SHP77 treated with DMSO at 0.1 percent for 48 hours (cell line): Measurements from ENCODE around the gene COG4.

ENCODE experiments used
- DNase-seq: peaks from one replicate; lab custom pipeline; 2025; lab: John Stamatoyannopoulos, UW

COG4 gene

DNA sequence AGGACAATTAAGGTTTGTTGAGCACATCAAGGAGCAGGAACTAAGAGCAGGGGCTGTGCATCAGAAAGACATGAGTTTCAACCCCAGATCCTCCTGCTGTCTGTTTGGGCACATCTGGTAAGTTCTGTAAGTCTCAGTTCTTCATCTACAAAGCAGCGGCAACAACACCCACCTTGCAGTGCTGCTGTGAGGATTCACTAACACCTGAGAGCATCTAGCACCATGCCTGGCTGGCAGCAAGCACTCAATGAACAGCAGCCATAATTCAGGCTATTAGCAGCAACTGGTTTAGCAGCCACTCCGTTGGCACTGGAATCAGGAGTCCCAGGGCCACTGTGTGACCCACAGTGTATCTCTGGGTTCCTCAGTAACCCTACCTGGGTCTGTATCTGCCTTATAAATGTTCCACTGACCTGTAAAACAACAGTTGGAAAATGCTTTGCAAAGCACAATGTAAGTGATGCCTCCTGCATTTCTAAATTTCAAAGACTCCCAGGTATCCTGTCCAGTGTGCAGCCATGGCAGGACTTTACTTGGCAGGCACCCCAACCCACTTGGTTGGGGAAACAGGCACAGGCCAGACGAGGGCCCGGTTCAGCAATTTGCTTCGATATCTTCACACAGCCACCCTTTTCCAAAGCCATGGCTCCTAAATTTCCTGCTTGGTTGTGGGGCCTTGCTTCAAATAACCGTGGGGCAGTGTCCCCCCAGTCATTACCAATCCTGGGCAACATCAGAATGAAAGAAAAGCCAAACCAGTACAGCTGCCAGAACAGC is 88.7 kb downstream of the COG4 start:
- no peak for DNase-seq

DNA sequence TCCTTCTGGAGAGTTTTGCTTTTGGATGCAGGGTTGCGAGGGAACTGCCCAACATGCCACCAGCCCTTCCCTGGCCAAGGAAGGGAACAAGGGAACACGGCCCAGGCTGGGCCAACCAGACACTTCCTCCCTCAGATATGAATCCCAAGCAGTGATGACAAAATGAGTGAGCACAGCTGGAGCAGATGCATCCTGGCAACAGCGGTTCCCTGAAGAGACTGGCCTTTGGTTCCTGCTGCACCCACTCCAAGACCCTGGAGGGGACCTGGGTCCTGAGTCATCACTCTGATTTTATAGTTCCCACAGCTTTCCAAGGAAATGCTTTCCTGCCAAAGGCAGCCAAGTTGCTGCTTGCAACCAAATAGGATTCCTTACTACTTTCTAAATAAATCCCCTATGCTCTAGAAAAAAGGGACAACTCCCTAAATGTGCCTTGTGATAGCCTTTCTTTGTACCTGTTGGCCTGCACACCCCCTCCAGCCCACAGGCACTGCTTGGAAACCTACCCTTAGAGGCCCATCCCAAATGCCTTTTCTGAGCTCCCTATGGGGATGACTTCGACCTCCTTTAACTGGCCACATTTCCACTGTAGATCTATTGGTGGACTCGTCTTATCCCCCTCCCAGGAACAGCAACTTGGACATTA is 89.8 kb downstream of the COG4 start:
- no peak for DNase-seq

DNA sequence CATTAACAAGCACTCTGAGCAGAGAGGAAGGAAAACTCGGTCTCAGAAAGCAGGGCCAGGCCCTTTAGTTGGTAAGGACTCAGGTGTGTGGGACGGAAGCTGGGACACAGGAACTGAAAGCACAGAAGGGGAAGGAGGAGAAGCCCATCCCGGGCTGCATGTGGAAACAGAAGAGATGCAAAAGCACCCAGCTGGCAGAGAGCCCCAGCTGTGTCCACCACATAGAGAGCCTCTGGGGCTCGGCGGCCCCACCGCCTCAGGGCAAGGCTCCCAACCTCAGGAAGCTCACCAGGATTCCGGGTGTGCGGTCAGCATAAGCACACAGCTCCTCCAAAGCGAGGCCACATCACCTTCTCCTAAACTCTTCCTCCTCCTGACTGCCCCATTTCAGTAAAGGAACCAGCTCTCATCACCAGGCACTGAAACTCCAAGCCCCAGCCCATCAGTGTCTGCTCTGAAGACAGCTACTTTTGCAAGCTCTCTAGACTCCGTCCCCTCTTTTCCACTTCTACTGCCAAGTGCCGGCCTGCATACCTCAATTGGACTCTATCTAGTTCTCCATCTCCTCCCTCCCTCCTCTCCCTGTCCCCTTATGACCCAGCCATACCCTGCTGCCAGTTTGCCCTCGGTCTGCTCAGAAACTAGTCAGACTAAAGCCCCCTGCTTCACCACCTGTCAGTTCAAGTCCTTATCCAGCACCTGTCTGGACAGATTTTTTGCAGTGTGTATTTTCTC is 90.5 kb downstream of the COG4 start:
- DNase-seq: no peak

DNA sequence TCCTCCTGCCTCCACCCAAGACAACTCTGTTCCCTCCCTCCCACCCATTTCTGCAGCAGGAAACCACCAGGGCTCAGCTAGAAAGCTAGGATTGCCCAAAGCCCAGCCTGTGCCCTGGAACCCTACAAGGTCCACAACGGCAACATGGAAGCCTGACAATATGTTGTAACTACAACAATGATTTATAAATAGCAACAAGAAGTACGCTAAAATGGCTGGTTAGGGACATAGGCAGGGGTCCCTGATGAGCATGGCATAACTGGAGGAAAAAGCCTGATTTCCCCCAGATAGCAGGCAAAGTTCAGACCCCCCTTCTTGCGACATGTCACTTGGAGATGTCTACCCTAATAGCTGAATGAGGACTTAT is 91.0 kb downstream of the COG4 start:
- no peak for DNase-seq

DNA sequence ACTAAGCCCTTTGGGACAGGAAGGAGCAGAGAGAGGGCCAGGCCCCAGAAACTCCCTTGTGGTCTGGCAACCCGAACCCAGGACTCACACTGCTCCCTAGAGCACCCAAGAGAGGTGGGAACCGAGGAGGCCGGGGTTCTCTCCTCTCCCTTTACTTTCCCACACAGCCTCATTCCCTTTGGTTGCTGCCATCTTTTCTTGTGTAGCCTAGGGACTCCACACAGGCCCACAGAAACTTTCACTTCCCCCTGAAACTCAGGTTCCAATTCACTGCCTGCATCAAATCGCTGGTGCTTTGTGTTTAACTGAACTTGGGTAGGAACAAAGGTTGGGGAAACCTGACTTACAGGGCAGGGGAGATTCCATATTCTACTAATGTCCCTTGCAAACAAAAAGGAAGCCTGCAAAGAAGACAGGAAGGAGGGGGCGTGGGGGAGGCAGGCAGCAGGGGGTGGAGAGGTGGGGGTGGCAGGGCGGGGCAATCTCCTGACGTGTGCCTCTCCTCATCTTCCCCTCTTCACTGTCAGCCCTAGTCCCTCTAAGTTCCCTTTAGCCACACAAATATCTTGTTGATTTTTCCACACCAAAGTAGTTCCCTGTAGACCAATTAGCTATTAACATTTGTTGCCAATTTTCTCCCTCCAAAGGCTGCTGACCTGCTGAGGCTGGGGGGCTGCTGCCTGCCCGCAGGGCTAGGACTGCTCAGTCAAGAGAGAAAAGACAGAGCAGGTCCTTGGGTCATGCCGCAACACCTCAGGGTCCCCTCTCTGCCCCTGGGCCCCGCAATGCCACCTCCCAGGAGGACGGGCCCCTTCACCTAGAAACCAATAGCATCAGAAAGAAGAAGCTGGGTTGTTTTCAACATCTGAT is 92.5 kb downstream of the COG4 start:
- no peak for DNase-seq
